ENCODE measurements around the gene KCND2.

Gene KCND2

DNA sequence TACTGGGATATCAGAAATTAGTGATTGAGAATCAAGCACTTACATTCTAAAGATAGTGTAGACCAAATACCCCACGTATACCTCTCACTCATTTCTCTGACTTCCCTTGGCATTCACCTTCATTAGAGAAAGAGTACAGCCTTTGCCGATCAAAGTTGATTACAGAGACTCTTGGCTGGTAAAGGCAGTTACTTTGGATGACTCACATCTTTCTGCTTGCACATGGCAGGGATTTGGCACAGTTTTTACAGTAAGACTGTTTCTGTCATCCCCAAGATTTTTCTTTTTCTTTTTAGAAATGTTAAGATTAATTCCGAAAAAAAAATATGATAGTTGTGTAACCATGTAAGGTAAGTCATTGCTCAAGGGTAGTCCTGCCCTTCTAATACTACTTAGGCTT, 442.0 kb downstream of the KCND2 start:
- no peak for DNase-seq

DNA sequence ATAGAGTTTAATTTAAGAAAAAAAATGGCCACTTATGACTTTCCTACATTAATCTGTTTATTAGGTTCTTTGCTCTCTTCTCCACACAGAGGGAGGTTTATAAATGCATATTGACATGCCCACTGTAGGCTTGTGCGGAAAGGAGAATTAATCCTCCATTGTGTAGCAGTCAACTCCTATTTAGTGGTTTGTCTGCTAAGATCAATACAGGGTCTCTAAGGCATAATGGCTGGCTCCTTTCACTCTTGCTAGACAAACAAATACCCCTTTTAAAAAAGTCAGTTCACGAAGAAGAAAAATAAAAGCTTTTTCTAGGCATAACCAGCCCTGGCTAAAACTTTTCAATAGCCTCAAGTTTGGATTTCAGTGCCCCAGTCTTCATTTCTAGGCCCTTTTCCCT, 443.3 kb downstream of the KCND2 start:
- DNase-seq, result no peak

DNA sequence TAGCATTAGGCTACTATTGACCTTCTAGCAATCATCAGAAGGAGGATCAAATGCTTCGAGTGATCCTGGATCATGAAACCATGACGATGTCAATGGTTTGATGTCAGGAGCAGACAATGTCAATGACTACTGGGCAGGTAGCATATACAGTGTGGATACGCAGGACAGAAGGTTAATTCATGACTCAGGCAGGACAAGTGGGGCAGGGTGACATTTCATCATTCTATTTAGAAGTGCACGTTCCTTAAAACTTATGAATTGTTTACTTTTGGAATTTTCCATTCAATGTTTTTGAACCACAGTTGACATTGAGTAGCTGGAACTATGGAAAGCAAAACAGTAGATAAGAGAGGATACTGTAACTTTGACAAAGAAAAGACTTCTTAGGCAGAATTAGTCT, 444.2 kb downstream of the KCND2 start:
- DNase-seq, result no peak

DNA sequence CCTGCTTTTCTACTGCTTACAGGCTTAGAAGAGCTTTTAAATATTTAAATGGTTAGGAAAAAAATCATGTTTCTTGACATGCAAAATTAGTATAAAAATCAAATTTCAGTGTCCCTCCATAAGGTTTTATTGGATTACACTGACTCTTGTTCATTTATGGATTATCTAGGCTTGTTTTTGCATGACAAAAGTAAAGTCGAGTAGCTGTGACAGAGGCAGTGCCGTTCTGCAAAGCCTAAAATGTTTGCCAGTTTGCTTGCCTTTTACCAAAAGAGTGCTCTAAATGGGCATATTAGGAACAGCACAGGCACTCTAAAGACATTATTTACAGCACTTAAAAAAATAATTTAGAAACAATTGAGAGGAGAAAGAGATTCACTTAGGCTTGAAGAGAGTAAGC, 445.4 kb downstream of the KCND2 start:
- DNase-seq, result no peak

DNA sequence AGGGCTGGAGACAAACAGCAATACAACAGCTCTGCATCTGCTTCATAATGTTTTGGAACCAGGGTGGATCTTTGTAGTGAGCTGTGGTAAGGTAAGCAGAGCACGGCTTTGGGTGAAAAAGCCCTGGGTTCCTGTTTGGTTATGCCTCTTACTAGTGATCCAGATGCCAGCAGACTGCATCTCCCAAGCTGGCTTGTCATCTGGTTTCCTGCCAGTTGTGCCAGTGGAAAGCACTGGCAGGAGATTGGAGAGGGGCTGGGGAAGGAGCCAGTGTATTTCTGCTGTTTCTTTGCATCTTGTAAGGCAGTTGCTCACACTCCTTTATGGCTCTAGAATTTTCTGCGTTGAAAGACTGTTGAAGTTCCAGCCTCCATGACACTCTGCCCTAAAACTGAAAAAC, 447.3 kb downstream of the KCND2 start:
- DNase-seq, result peak; percentile 71

DNA sequence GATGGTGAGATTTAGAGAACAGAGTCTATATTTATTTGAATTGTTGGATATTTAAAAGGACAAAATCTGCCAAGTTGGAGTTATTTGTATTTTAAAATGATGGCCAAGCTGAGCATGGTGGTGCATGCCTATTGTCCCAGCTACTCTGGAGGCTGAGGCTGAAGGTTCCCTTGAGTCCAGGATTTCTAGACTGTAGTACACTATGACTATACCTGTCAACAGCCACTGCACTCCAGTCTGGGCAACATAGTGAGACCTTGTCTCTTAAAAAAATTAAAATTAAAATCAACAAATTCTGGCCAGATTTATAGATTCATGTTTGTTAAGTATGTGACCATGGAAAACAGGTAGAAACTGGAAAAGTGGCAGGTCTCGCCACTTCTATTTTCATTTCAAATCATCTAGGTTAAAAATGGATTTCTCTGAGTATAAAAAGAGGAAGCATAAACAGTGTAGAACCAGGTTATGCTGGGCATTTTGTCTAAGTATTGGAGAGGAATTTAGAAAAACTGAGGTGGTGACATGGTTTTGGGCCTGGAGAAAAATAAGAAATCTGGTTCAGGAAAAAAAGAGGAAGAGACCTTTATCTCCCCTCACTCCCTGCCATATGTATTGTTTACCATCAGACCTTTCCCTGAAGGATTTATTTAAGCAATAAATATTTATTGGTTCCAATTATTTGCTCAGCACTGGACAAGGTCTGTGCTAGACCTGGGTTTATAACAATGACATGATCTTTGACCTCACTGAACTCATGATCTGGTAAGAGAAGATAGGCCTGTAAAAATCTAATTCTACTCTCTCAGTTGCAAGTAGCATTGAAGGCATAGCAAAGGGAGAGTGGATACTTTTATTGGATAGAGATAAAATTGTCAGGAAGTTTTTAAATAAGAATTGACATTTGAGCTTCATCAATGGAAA, 450.8 kb downstream of the KCND2 start:
- DNase-seq, result no peak

DNA sequence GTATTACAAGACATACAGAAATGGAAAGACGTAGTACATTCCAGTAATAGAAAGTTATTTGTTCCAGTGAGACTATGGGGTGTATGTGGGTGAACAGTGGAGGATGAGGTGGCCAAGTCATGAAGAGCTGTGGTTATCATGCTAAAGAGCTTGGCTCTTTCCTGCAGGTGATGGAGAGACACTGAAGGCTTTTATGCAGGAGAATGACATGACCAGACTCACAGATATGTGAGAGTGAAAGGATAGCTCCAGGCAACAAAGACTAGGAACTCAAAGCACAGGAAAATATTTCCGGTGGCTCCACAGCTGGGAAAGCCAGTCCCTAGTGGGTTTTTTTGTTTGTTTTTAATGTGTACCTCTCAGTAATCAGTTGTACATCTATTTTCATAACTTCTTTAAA, 451.5 kb downstream of the KCND2 start:
- DNase-seq, result peak; percentile 75

DNA sequence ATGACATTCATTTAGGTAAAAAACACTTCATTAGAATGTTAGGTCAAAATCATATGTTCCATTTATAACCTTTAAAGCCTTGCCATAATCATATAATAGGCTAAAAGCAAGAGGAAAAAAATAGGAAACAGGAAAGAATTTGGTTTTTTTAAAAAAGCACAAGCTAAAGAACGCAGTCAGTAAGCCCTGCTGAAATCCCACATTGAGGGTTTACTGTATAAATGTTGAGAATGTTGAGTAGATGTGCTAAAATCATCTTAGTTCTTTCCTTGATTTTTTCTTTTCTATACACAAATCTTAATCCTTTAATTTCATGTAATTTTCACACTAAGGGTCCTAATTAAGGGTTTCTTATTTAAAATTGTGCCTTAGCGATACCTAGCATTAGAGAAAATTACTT, 452.0 kb downstream of the KCND2 start:
- peak; percentile 54 for DNase-seq

DNA sequence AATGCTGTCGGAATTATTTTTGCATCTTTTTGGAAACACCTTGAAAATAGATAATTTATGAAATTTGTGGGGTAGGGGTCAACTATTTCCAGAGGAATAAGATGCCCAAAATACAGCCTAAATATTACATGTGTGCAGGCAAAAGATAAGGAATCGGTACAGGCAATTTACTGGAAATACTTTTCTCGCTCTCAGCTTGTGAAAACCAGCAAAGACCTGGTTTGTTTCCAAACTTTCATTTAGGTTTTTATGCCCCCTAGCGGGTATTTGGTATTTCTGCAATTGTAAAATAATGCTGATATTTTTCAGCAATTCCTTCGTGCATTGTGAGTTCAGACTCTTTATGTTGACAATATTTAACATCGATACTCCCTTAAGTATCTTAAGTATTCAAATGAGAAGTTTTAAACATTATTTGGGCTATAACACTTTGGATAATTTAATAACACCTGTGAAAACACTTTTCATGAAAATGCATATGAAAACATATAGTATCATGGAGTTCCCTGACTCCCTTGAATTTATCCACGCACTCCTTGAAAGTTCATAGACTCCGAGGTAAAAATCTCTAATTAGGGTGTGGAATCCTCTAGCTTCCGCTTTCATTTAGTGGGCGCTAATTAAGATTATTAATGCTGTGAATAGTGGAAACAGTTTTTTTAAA, 452.5 kb downstream of the KCND2 start:
- peak; percentile 92 for DNase-seq

DNA sequence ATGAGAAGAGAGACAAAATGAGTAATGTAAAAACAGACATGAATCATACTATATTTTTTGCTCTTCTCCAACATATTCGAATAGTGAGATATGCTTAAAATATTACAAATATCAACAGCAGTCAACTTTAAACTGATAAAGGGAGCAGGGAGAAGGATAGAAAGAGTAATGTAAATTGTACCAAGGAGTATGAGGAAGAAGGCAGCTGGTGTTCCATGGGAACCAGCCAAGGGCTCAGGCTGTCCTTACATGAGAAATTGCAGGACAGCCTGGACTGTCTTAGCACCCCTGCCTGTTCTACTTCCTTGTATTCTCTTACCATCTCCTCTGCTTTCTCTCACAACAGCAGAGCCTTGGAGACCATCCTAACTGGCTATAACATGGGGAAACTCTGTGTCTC, 456.3 kb downstream of the KCND2 start:
- DNase-seq, result peak; percentile 73

DNA sequence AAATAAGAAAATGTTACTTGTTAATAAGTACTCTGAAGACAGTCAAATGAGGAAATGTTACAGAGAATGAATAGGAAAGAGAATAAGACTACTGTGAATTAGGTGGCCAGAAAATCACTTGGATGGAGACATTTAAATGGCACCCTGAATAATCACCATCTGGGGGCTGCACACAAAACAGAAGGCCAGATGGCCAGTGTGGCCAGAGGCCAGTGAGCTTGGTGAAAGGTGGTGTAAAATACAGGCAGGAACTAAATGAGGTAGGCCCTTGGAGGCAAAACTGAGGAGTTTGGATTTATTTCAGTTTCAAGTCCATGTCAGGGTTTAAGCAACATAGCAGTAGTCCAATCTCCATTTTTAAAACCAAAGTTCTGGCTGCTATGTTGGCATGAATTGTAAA, 458.3 kb downstream of the KCND2 start:
- peak; percentile 91 for DNase-seq

DNA sequence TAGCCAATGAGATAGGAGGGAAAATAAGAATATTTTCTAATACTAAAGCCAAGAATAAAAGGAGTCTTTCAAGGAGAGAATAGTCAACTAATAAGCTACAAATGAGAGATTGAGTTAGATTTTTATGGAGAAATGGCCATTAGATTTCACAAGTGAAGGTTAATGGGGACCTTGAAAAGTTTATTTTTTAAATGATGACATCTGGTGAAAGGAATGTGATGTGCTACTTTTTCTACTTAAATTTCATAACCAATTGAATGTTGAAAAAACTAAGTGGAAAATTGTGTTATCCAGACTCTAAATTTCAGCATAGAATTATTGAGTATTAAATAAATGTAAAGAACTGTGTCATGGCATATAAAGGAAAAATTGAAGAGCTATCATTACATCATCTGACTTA, 459.3 kb downstream of the KCND2 start:
- DNase-seq, result no peak

DNA sequence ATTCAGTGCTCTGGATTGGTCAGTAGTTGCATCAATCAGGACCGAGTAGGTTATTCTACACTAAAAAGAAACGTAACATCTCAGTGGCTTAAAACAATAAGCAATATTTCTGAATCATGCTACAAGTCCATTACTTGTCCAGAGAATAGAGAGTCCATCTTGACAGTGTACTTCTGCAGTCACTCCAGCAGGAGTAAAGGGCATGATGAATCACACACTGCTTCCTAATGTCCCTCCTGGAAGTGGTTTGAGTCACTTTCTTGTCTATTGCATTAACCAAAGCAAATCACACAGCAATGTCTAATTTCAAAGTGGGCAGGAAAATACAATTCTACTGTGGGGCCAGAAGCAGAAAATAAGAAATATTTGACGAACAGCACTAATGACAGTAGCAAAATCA, 460.2 kb downstream of the KCND2 start:
- DNase-seq, result peak; percentile 77

DNA sequence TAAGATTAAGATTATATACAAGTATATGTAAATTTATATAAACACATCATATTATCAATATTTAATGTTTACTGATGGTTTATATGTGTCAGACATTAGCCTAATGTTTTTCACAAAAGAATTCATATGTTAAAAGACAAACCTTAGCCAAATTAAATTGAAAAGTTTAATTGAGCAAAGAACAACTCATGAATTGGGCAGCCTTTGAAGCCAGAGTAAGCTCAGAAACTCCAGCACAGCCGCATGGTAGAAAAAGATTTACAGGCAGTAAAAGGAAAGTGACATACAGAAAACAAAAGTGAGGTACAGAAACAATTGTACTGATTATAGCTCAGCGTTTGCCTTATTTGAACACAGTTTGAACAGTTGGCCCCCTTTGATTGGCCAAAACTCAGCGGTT, 460.9 kb downstream of the KCND2 start:
- peak; percentile 89 for DNase-seq

DNA sequence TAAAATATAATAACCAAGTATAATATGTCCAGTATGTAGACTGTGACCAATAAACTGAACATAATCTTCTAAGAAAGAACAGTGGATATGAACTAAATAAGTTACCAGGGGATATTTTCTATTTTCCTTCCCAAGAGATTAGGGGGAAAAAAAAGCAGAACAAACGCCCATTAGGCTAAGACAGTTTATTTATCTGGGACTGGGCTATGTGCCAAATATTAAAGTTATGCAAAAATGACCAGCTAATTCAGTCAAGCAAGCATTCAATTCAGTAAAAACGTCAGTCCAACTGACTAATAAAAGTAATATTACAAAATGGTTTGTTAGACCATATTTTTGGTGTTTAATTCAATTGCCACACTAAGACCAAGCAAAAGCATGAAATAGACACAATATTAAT, 462.8 kb downstream of the KCND2 start:
- DNase-seq, result peak; percentile 51

DNA sequence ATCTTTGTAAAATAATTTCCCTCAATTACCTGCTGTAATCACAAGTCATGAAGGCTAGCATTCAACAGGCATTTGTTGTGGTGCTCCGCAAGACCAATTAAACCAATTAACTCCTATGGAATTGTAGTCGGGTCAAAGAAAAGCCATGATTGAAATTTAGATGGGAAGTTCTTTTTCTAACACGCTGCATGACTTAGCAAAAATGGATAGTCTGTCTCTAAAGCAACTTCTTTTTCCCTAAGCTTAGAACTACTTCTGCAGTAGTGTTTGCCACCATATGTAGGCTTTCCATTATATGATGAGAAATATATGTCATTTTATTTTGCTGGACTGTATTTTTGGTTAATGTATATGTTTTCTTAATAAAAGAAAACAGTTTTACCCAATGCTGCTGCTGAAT, 465.8 kb downstream of the KCND2 start:
- peak; percentile 98 for DNase-seq

DNA sequence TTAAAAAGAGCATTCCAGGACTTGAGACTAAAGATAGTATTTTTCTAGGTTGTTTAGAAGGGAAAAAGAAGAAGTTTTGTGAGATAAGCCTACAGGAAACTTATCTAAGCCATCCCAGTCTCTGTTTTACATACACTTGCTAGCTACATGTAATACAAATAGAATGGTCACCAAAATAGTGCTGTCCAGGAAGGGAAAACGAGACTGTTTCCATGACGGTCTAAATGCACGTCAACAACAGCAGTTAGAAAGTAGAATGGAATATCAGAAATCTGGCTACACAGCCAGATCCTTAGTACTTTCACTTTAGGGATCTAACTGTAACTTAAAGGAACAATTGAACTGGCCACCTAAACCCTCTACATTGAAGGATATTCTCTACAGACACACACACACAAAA, 467.4 kb downstream of the KCND2 start:
- peak; percentile 69 for DNase-seq

DNA sequence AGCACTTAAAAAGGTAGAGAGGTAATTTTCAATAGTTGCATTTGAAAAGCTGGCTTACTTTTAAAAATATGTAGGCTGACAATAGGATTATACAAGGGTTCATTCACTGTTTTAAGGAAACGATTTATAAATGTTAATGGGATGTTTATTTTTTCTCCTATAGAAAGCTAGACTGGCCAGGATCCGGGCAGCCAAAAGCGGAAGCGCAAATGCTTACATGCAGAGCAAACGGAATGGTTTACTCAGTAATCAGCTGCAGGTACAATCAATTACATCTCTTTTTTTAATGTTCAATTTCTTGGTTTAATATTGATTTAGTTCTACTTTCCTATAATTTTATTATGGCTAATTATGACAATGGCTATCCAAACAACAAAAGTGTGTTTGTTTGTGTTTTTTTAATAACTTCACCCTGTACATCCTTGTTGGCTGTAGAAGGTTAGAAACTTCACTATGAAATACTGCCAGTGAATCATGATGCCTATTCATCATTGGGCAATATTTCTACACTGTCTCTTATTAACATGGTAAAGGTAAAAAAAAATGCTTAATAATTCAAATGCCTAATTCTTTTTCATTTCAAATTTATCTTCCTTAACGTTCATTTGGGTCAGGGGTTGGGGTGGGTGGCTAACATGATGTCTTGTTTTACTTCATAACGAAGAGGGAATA, 468.5 kb downstream of the KCND2 start:
- DNase-seq, result peak; percentile 88

DNA sequence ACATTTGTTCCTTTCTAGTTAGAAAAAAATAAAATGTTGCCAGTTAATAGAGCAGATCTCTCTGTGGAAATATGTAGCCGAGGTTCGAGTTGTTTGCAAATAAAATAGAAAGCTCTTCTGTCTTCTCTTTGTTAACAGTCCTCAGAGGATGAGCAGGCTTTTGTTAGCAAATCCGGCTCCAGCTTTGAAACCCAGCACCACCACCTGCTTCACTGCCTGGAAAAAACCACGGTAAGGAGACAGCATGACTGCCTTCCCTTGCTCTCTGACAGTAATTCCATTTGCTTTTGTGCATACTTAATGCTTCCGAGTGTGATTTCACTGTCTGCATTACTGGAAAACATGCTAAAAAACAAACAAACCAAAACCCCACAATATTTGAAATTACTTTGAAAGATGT, 469.4 kb downstream of the KCND2 start:
- DNase-seq, result peak; percentile 96

DNA sequence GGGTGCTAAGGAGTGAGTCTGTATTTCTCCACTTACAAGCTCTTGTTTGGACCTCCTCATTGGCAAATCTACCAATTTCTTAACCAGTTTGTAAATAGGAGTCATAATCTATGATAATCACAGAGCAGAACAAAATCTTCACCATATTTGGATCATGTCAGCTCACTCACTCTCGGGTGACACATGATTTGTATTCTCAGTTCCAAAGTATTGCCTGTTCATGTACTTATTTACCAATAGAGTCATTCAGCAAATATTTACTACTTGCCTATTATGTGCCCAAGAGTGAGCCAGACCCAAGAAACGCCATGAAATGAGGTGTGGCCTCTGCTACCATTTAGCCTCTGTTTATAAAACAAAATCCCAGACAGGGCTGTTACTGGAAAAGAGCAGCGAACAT, 470.2 kb downstream of the KCND2 start:
- peak; percentile 90 for DNase-seq

DNA sequence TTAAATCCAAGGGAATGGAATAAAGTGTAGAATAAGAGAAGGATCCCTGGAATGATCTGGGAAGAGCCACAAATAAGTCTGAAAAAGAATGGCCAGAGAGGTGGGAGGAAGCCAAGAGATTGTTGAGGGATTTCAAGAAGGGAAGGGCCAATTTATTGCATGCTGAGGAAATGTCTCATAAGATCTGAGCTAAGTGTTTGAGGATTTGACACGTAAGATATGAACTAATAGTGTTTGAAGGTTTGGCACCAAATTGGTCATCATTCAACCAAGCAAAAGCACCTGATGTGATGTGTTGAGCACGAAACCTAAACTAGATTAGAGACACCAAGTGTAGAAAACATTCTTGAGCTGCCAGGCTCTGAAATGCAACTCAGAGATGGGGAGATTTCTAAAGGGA, 487.1 kb downstream of the KCND2 start:
- no peak for DNase-seq

DNA sequence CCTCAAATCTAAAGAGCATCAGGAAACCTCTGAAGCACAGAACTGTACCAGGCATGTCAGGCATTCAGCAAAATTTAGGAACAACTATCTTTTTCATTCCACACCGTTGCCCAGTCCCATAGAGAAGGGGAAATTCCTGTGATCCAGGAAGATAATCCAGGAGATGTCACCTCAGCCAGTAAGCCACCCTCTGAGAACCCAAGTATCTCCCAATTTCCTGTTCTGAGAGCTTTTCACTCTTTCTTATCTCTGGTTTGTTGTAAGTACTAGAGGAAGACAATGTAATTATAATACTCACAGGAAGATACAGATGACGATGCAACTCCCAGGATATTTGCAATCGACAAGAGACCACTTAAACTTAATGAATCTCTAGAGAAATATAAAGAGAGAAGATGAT, 487.9 kb downstream of the KCND2 start:
- DNase-seq, result no peak

DNA sequence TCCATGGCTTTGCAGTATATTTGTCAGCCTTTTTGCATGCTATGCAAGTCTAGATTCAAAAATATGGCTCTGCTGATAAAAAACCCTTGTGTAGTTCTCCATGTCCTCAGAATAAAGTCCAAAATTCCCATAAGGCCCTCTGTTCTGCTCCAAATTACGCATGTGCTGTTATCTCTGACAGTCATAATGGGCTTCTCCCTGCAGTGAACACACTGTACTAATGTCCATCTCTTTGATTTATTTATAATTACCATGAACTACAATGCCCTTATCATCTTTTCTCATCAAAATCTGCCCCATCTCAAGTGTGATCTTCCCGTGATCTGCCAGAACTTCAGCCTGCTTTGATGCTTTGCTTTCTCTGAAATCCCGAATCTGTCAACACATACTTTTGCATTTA, 497.2 kb downstream of the KCND2 start:
- no peak for DNase-seq

DNA sequence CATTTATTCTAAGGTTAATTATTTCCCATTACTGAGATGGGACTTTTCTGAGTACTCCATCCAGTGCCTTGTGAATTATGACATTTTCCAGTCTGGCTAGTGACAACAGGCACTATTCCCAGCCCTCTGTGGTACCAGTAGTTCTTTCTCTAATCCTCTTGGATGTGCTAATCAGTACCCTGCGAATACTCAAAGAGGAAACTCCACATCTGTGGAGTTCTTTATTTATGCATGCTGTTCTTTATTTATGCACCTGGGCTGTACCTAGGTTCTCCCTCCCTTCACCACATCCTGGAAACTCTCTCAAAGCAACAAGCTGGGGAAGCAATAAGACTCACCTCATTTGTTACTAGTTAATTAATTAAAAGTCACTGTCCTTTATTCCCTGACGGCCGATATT, 501.5 kb downstream of the KCND2 start:
- peak; percentile 82 for DNase-seq

All from NCI-H69 (cell line).